ENCODE measurements around the gene MAT1A. TPM values are rescaled to one million over a fixed set of nuclear protein-coding genes. Genes with fewer than 3 reads are reported as not detected.

Gene MAT1A
- total and polyA plus RNA-seq, 10 donors: 0.05 to 0.76 TPM; not detected in 8

DNA sequence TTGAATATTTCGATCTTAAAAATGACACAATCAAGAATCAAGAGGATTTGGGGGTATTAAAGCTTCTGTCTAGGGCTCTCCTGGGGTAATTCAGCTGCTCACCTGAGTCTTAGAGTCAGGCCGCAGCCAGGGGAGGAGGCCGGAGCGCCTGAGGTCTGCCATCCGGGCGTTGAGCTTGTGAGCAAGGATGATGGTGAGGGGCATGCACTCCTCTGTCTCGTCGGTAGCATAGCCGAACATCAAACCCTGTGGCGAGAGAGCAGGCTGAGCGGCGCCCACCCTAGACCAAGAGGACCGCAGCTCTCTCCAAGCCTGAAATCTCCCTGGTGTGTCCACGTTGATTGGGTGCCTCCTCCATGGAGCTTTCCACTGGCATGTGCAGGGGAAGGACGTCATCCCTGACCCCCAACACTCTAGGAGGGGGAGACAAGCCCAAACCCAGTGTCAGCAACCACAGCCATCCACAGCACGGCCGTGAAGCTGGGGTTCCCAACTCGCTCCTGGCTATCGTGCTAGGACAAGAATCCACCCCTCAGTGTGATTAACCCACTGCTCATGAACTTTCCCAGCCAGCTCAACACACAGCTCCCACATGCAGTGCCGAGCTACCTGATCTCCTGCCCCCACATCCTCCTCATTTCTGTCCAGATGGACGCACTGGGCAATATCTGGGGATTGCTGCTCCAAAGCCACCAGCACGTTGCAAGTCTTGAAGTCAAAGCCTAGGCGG lies 9.2 kb downstream of the MAT1A start:
- TF ChIP-seq, protein P1, sequence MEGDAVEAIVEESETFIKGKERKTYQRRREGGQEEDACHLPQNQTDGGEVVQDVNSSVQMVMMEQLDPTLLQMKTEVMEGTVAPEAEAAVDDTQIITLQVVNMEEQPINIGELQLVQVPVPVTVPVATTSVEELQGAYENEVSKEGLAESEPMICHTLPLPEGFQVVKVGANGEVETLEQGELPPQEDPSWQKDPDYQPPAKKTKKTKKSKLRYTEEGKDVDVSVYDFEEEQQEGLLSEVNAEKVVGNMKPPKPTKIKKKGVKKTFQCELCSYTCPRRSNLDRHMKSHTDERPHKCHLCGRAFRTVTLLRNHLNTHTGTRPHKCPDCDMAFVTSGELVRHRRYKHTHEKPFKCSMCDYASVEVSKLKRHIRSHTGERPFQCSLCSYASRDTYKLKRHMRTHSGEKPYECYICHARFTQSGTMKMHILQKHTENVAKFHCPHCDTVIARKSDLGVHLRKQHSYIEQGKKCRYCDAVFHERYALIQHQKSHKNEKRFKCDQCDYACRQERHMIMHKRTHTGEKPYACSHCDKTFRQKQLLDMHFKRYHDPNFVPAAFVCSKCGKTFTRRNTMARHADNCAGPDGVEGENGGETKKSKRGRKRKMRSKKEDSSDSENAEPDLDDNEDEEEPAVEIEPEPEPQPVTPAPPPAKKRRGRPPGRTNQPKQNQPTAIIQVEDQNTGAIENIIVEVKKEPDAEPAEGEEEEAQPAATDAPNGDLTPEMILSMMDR (IDR thresholded peaks at IDR 0.05 in 8 of 11, conservative IDR thresholded peaks at IDR 0.05 in 3 of 11): no peak
- TF ChIP-seq POLR2A (IDR thresholded peaks at IDR 0.05): no peak
- TF ChIP-seq POLR2AphosphoS5 (IDR thresholded peaks at IDR 0.05): no peak
- Histone ChIP-seq H3K27ac (no peak overlapping the region), H3K27me3 (replicated peaks in 1 of 7) (no peaks in the 10 kb centered on the region), H3K4me1 (no peaks in the 10 kb centered on the region), H3K9me3 (no peaks in the 10 kb centered on the region), H3K4me3 (no peak overlapping the region), H3K36me3 (no peaks in the 10 kb centered on the region)
- 82 to 92% (median 87%) methylated on average over 21 to 23 of the region's 23 CpGs for WGBS, 5 donors
- DNase-seq: no peak
- intact Hi-C loops (cut with DNase I; ENCODE audit: low total_unique reads): no loop called here

DNA sequence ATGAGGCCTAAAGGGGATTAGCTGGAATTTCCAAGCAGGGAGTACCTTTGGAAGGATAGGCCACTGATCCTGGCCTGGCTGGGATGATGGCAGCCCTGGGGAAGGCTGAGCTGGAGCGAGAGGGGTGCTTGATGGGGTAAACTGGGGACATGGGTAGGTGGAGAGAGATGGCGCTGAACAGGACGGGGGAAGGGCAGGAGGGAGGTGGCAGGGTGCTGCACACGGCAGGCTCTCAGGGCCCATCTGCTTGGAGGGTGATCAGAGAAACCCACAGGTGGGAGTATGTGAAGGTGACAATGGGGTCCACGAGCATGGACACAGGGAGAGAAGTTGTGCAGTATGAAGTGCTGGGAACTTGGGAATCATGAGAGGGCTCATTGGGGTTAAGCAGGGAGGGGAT lies 10.3 kb downstream of the MAT1A start:
- no peak for TF ChIP-seq POLR2A (IDR thresholded peaks at IDR 0.05)
- TF ChIP-seq, protein P1 (IDR thresholded peaks at IDR 0.05 in 8 of 11, conservative IDR thresholded peaks at IDR 0.05 in 3 of 11): no peak
- TF ChIP-seq POLR2AphosphoS5 (IDR thresholded peaks at IDR 0.05): no peak
- DNase-seq: no peak
- H3K27ac ChIP-seq: no peak overlapping the region
- WGBS, 5 donors: 70 to 93% (median 85%) methylated on average over 5 of the region's 5 CpGs
- intact Hi-C loops (cut with DNase I; ENCODE audit: low total_unique reads): no loop called here
- H3K9me3 ChIP-seq: no peaks in the 10 kb centered on the region
- H3K4me3 ChIP-seq: no peak overlapping the region
- no peaks in the 10 kb centered on the region for H3K27me3 ChIP-seq (replicated peaks in 1 of 7)
- no peaks in the 10 kb centered on the region for H3K4me1 ChIP-seq
- no peaks in the 10 kb centered on the region for H3K36me3 ChIP-seq

DNA sequence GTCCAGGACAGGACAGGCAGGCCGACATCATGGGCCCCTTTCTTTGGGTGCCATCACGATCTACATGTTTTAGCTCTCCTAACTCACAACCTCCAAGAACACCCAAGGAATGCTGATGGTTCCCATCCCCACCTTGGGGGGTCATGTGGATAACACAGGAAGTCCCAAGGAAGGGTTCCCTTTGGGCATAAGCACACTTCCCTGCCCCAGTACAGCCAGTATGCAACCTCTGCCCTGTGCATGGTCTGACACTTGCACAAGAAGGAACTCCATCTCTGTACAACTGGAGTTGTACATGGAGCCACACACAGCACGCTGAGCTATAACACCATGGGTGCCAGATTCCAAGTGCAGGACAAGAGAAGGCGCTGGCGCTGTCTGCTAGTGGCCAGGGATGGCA lies 11.0 kb downstream of the MAT1A start:
- no peak for DNase-seq
- Histone ChIP-seq H3K27me3 (replicated peaks in 1 of 7) (no peaks in the 10 kb centered on the region), H3K4me3 (no peak overlapping the region), H3K27ac (no peak overlapping the region), H3K36me3 (no peaks in the 10 kb centered on the region), H3K4me1 (no peaks in the 10 kb centered on the region), H3K9me3 (no peaks in the 10 kb centered on the region)
- TF ChIP-seq, protein P1 (IDR thresholded peaks at IDR 0.05 in 8 of 11, conservative IDR thresholded peaks at IDR 0.05 in 3 of 11): no peak
- no peak for TF ChIP-seq POLR2A (IDR thresholded peaks at IDR 0.05)
- no peak for TF ChIP-seq POLR2AphosphoS5 (IDR thresholded peaks at IDR 0.05)
- intact Hi-C loops (cut with DNase I; ENCODE audit: low total_unique reads): no loop called here
- WGBS, 5 donors: 90 to 97% (median 93%) methylated on average over 5 of the region's 5 CpGs

DNA sequence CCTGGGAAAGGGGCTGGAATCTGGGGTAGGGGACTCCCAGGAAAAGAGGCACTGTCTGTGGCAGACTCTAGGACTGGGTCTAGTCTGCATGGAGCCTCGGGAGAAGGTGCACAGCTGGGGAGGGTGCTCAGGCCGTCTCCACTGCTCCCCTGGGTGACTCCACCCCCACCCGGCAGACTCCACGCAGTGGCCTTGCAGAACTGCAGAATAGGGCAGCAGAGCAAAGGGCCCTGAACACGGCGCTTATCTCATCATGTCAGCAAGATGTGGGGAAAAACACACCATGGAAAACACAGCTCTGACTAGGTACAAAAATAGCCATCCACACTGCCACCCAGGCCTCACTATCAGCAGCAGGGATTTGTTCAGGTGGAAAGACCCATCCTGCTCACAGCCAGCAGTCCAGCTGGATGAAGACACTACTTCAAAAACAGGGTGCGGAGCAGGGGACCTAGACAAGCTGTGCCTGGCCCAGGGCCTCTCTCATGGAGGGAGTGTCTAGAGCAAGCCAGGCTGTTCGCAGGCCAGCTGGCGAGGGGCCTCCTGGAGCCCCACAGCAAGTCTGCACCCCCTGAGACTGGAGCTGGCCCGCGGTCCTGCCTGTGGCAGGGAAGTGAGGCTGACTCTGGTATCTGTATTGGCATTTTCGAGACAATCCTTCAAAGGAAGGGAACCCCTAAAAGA lies 11.7 kb downstream of the MAT1A start:
- 85 to 94% (median 90%) methylated on average over 9 to 12 of the region's 12 CpGs for WGBS, 5 donors
- Histone ChIP-seq H3K9me3 (no peaks in the 10 kb centered on the region), H3K27me3 (replicated peaks in 1 of 7) (no peaks in the 10 kb centered on the region), H3K4me1 (no peaks in the 10 kb centered on the region), H3K27ac (no peak overlapping the region), H3K36me3 (no peaks in the 10 kb centered on the region), H3K4me3 (no peak overlapping the region)
- TF ChIP-seq, protein P1 (IDR thresholded peaks at IDR 0.05 in 8 of 11, conservative IDR thresholded peaks at IDR 0.05 in 3 of 11): no peak
- no peak for TF ChIP-seq POLR2A (IDR thresholded peaks at IDR 0.05)
- TF ChIP-seq POLR2AphosphoS5 (IDR thresholded peaks at IDR 0.05): no peak
- DNase-seq: no peak
- intact Hi-C loops (cut with DNase I; ENCODE audit: low total_unique reads): no loop called here
